H1 (cell line): Measurements from ENCODE around the gene PNCK. TPM values are rescaled to one million over a fixed set of nuclear protein-coding genes. Genes with fewer than 3 reads are reported as not detected.

Experiments used
- CTCF ChIA-PET: fragments of 300-600 bp; sonication (Branson Sonifier 250); formaldehyde crosslinking; loops from one replicate; lab custom pipeline; 2021; ENCODE audit not compliant: partially characterized antibody; lab: Charles Lee
- POLR2A ChIA-PET: fragments of 300-600 bp; sonication (Branson Sonifier 250); formaldehyde crosslinking; loops from one replicate; lab custom pipeline; 2021; ENCODE audit warnings: inconsistent platforms; ENCODE audit not compliant: partially characterized antibody; lab: Charles Lee
- DNase-seq, 2 experiments: peaks; one replicate each; pipeline versions ENCODE4 v3.0.0 to v3.0.0-alpha.2; 2010 to 2022; ENCODE audit warnings: low spot score in 2 of 2, low read depth in 1 of 2, mixed read lengths in 1 of 2
- FAIRE-seq: peaks from 2 replicates; lab custom pipeline; 2011; peaks lifted over from hg19 to GRCh38; lab: Jason Lieb, UNC
- H2AFZ ChIP-seq: 2 replicates; pipeline ENCODE4 v1.8.1; 2012; ENCODE audit warnings: low read length, inconsistent platforms
- H2AK5ac ChIP-seq: 2 replicates; pipeline ENCODE4 v1.6.1; 2013; ENCODE audit warnings: low read depth, low read length
- H2BK120ac ChIP-seq: replicated peaks from 2 replicates; pipeline ENCODE3; 2013; ENCODE audit warnings: low read depth, low read length, inconsistent platforms
- H2BK12ac ChIP-seq: 2 replicates; pipeline ENCODE4 v1.6.1; 2013; ENCODE audit warnings: low read depth, low read length
- H2BK15ac ChIP-seq: 2 replicates; pipeline ENCODE4 v1.6.1; 2013; ENCODE audit warnings: low read length
- H2BK20ac ChIP-seq: 2 replicates; pipeline ENCODE4 v1.6.1; 2013; ENCODE audit warnings: low read length
- H2BK5ac ChIP-seq: 2 replicates; pipeline ENCODE4 v1.6.1; 2013; ENCODE audit warnings: low read depth, low read length
- H3K14ac ChIP-seq: 2 replicates; pipeline ENCODE4 v1.6.1; 2013; ENCODE audit warnings: inconsistent platforms; ENCODE audit not compliant: insufficient read length
- H3K18ac ChIP-seq: 2 replicates; pipeline ENCODE4 v1.6.1; 2013; ENCODE audit warnings: low read length; ENCODE audit errors: extremely low read depth
- H3K23ac ChIP-seq: 2 replicates; pipeline ENCODE4 v1.6.1; 2013; ENCODE audit warnings: inconsistent platforms; ENCODE audit not compliant: insufficient read length
- H3K23me2 ChIP-seq: 2 replicates; pipeline ENCODE4 v1.6.1; 2013; ENCODE audit warnings: low read depth, low read length
- H3K27ac ChIP-seq: 2 replicates; pipeline ENCODE4 v1.6.1; 2011; ENCODE audit warnings: low read depth, low read length, inconsistent platforms
- H3K27me3 ChIP-seq, 4 experiments: replicated peaks in 1 of 4; 1 replicate in 1 of 4; 2 replicates in 3 of 4; pipeline versions ENCODE4 v1.6.1 to v1.8.1; 2011 to 2013; ENCODE audit warnings: low read length in 3 of 4, mild to moderate bottlenecking in 3 of 4, inconsistent platforms in 2 of 4, mixed read lengths in 2 of 4, moderate library complexity in 1 of 4; ENCODE audit not compliant: control insufficient read depth in 3 of 4, insufficient read depth in 3 of 4; ENCODE audit errors: extremely low read depth in 1 of 4
- H3K36me3 ChIP-seq, 4 experiments: 2 replicates each; pipeline versions ENCODE4 v1.6.1 to v1.8.1; 2011 to 2013; ENCODE audit warnings: mild to moderate bottlenecking in 4 of 4, low read length in 3 of 4, moderate library complexity in 2 of 4, control low read depth in 1 of 4, inconsistent platforms in 1 of 4; ENCODE audit not compliant: insufficient read depth in 4 of 4, control insufficient read depth in 2 of 4
- H3K4ac ChIP-seq: replicated peaks from 2 replicates; pipeline ENCODE3; 2013; ENCODE audit warnings: low read length, low read depth, mixed read lengths, inconsistent platforms; ENCODE audit not compliant: insufficient read length
- H3K4me1 ChIP-seq, 4 experiments: replicated peaks in 1 of 4; 1 replicate in 1 of 4; 2 replicates in 3 of 4; pipeline versions ENCODE4 v1.6.1 to v1.8.1; 2011 to 2013; ENCODE audit warnings: low read length in 3 of 4, inconsistent platforms in 2 of 4, mixed read lengths in 1 of 4; ENCODE audit not compliant: insufficient read depth in 4 of 4, control insufficient read depth in 3 of 4
- H3K4me2 ChIP-seq, 2 experiments: 2 replicates each; pipeline versions ENCODE4 v1.6.1 to v1.8.1; 2011 to 2013; ENCODE audit warnings: low read depth in 2 of 2, low read length in 2 of 2, control low read depth in 1 of 2, inconsistent platforms in 1 of 2, mild to moderate bottlenecking in 1 of 2; ENCODE audit not compliant: insufficient read depth in 1 of 2
- H3K4me3 ChIP-seq, 4 experiments: fragments of 200-600, 300-600 bp in 1 of 4; sonication (generic), shearing (Covaris generic), sonication (Bioruptor Twin) in 1 of 4; 2 replicates each; pipeline versions ENCODE4 v1.5.1 to v1.8.1; 2011 to 2016; ENCODE audit warnings: low read length in 4 of 4, low read depth in 3 of 4, control low read depth in 2 of 4, inconsistent platforms in 2 of 4, mild to moderate bottlenecking in 2 of 4, mixed read lengths in 1 of 4, moderate library complexity in 1 of 4; ENCODE audit not compliant: insufficient read depth in 2 of 4; ENCODE audit errors: extremely low read depth in 1 of 4
- H3K56ac ChIP-seq: replicated peaks from 2 replicates; pipeline ENCODE3; 2013; ENCODE audit warnings: low read depth, mild to moderate bottlenecking, mixed read lengths, low read length, inconsistent platforms; ENCODE audit not compliant: insufficient read length
- H3K79me1 ChIP-seq: 2 replicates; pipeline ENCODE4 v1.6.1; 2013; ENCODE audit warnings: low read depth, low read length, control low read depth
- H3K79me2 ChIP-seq, 2 experiments: 2 replicates each; pipeline versions ENCODE4 v1.6.1 to v1.8.1; 2012 to 2013; ENCODE audit warnings: low read length in 2 of 2, mild to moderate bottlenecking in 2 of 2, inconsistent platforms in 1 of 2; ENCODE audit not compliant: insufficient read depth in 2 of 2, control insufficient read depth in 1 of 2
- H3K9ac ChIP-seq, 4 experiments: replicated peaks in 1 of 4; 1 replicate in 1 of 4; 2 replicates in 3 of 4; pipeline versions ENCODE4 v1.6.1 to v1.8.1; 2011 to 2013; ENCODE audit warnings: low read depth in 3 of 4, low read length in 3 of 4, control low read depth in 2 of 4, mild to moderate bottlenecking in 2 of 4, moderate library complexity in 2 of 4, inconsistent platforms in 1 of 4; ENCODE audit errors: extremely low read depth in 1 of 4
- H3K9me3 ChIP-seq, 2 experiments: 2 replicates each; pipeline versions ENCODE4 v1.6.1 to v1.8.1; 2012 to 2013; ENCODE audit warnings: mild to moderate bottlenecking in 2 of 2, moderate library complexity in 2 of 2, control low read depth in 1 of 2, inconsistent platforms in 1 of 2, low read depth in 1 of 2, low read length in 1 of 2, mixed read lengths in 1 of 2; ENCODE audit not compliant: insufficient read depth in 2 of 2
- H4K20me1 ChIP-seq, 2 experiments: replicated peaks in 1 of 2; 2 replicates each; pipeline versions ENCODE3 to v1.8.1; 2011 to 2013; ENCODE audit warnings: inconsistent platforms in 2 of 2, low read length in 2 of 2, mild to moderate bottlenecking in 1 of 2; ENCODE audit not compliant: insufficient read depth in 2 of 2, control insufficient read depth in 1 of 2
- H4K5ac ChIP-seq: 2 replicates; pipeline ENCODE4 v1.6.1; 2013; ENCODE audit warnings: low read length, low read depth, mixed read lengths, inconsistent platforms; ENCODE audit not compliant: insufficient read length
- H4K8ac ChIP-seq: 2 replicates; pipeline ENCODE4 v1.8.0; 2013; ENCODE audit warnings: mild to moderate bottlenecking, moderate library complexity, low read length, inconsistent platforms; ENCODE audit not compliant: insufficient read depth; ENCODE audit errors: extremely low read depth
- H4K91ac ChIP-seq: replicated peaks from 2 replicates; pipeline ENCODE3; 2013; ENCODE audit warnings: low read length, mixed read lengths, inconsistent platforms; ENCODE audit not compliant: insufficient read length
- BACH1 ChIP-seq: IDR thresholded peaks from 2 replicates; pipeline ENCODE4 v1.6.1; 2012; ENCODE audit warnings: low read length, improper control_type of control experiment
- BCL11A ChIP-seq, 2 experiments: IDR thresholded peaks; one replicate each; pipeline ENCODE4 v1.6.1; 2011; ENCODE audit warnings: low read depth in 2 of 2, low read length in 2 of 2, mild to moderate bottlenecking in 2 of 2
- CTBP2 ChIP-seq: IDR thresholded peaks from 2 replicates; pipeline ENCODE4 v1.7.0; 2011; ENCODE audit warnings: borderline replicate concordance, mild to moderate bottlenecking, moderate library complexity, mixed read lengths, low read length; ENCODE audit not compliant: insufficient read depth, insufficient read length
- RXRA ChIP-seq: IDR thresholded peaks from 2 replicates; pipeline ENCODE4 v1.6.1; 2011; ENCODE audit warnings: low read depth, mild to moderate bottlenecking, low read length, moderate library complexity; ENCODE audit not compliant: insufficient read depth
- YY1 ChIP-seq: IDR thresholded peaks from 2 replicates; pipeline ENCODE4 v1.6.1; 2011; ENCODE audit warnings: low read depth, mild to moderate bottlenecking, low read length
- WGBS, 2 experiments: shearing (Covaris generic) in 1 of 2; methylation state at CpG; one replicate each; pipeline versions ENCODE4 v1.1.6 to v1.1.7; 2013 to 2015; ENCODE audit warnings: low lambda C conversion rate in 2 of 2, mixed read lengths in 2 of 2, inconsistent platforms in 1 of 2, low coverage in 1 of 2, missing lambda C conversion rate in 1 of 2; ENCODE audit not compliant: insufficient replicate concordance in 2 of 2, insufficient coverage in 1 of 2, insufficient read length in 1 of 2; ENCODE audit errors: extremely low coverage in 1 of 2, missing lambda C conversion rate in 1 of 2; 5-methylcytosine and 5-hydroxymethylcytosine counted together
- polyA plus RNA-seq, 7 experiments: library from polyadenylated mRNA; depleted of rRNA in 3 of 7; stranded (reverse) in 5 of 7; unstranded in 2 of 7; fragments of >200 nt in 5 of 7; fragments of 200-250 nt in 2 of 7; gene quantifications; 1 replicate in 5 of 7; 2 replicates in 1 of 7; 4 replicates in 1 of 7; pipeline versions ENCODE4 v1.2.1 to v1.2.3, GENCODE V29; 2011 to 2013; ENCODE audit warnings: missing spikeins in 2 of 7, mixed read lengths in 2 of 7
- total RNA-seq: library from RNA; stranded (reverse); fragmentation: NEBNext Ultra II Directional; extraction: Animal tissue kit (Norgen Biotek cat#: 25700); gene quantifications from 2 replicates; pipeline ENCODE4 v1.2.1, GENCODE V29; 2021
- TF ChIP-seq, protein P1 (sequence below): IDR thresholded peaks from 2 replicates; pipeline ENCODE4 v1.6.1; 2012; ENCODE audit warnings: low read length, inconsistent platforms
- TF ChIP-seq, protein P2 (sequence below): IDR thresholded peaks from 2 replicates; pipeline ENCODE4 v1.6.1; 2011; ENCODE audit warnings: low read depth, mild to moderate bottlenecking, low read length; ENCODE audit not compliant: insufficient read depth
- TF ChIP-seq, protein P3 (sequence below): IDR thresholded peaks from 2 replicates; pipeline ENCODE4 v1.6.1; 2012; ENCODE audit warnings: inconsistent platforms

PNCK gene
- total and polyA plus RNA-seq, 2 of the 8 experiments (the other 6 are each of a cell fraction or from before 2014, with no cell fraction given): 6.2 to 6.3 TPM

DNA sequence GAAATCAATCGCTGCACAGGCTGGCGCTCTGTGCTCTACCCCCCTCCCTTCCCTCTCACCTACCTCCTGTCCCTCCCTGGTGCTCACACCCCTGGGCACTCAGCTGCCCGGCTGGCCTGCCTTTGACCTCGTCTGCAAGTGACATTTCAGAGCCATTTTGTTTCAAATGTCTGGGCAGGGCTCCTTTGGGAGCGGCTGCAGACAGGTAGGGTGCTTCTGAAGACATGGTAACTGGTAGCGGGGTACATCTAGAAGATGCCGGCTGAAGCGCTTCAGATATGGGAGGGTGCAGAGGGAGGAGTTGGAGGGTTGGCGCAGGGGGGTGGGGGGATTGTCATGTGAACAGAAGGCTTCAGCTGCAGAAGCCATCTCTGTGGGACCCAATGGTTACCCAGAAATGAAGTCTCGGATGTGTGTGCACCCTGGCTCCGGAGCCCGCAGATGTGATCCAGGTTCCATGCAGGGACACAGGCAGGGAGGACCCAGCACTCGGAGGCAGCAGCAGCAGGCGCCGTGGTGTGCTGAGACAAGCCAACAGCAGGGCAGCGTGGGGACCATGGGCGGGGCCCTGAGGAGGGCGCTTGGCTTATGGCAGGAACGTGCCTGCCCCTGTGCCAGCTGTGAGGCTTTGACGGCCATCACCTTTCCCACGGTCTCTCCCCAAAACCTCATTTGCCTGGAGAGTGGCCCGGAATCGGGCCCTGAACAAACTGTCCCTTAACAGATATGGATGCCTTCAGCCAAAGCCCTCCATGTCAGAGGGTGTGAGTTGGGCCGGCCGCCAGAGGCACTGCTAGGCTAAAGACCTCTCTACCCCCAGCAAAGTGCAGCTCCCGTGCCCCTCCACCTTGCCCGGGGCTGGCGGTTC lies 34.2 kb downstream of the PNCK start:
- H4K8ac ChIP-seq: no peak overlapping the region
- H3K79me2 ChIP-seq: no peaks in the 10 kb centered on the region
- no peak overlapping the region for H3K4me3 ChIP-seq
- no peak overlapping the region for H2BK120ac ChIP-seq
- peaks cover 0 to 6% of the 10 kb centered on the region in 2 experiments for H4K20me1 ChIP-seq
- H2AK5ac ChIP-seq: no peak overlapping the region
- no peak overlapping the region for H3K4ac ChIP-seq
- H2BK12ac ChIP-seq: no peak overlapping the region
- peaks cover 7% of the 10 kb centered on the region; the same call in 1 of the 2 replicates for H3K23me2 ChIP-seq
- no peak overlapping the region for H4K5ac ChIP-seq
- H3K79me1 ChIP-seq: no peaks in the 10 kb centered on the region
- no peak overlapping the region for H3K4me2 ChIP-seq
- no peak overlapping the region for H2BK15ac ChIP-seq
- WGBS, 2 experiments: 91% methylated on average over 9 of the region's 28 CpGs; no CpG with 5 or more reads in 1 of the 2 experiments
- H4K91ac ChIP-seq: no peak overlapping the region
- H3K27ac ChIP-seq: no peak overlapping the region
- no peak overlapping the region for H2BK5ac ChIP-seq
- H3K9me3 ChIP-seq: no peaks in the 10 kb centered on the region; a peak in 1 of 4 replicates
- peaks cover 0 to 16% (median 7%) of the 10 kb centered on the region in 4 experiments; a peak in 5 of 7 replicates for H3K4me1 ChIP-seq
- ChIA-PET POLR2A (interaction anchor here (1.5 kb wide), 1 partner anchor 13 kb away, joined by 3 read pairs; no protein-coding TSS in a partner anchor), CTCF (interaction anchor here (0.6 to 21.6 kb wide), 6 partner anchors 8 to 99 kb away, joined by 3 to 408 read pairs (median 5); partner anchors contain the start of gene DUSP9)
- H3K36me3 ChIP-seq: no peaks in the 10 kb centered on the region
- FAIRE-seq (no peak), DNase-seq (no peak)
- H3K9ac ChIP-seq: no peak overlapping the region
- H2AFZ ChIP-seq: no peak overlapping the region
- H2BK20ac ChIP-seq: no peak overlapping the region
- no peak overlapping the region for H3K23ac ChIP-seq
- no peak overlapping the region for H3K56ac ChIP-seq
- no peak overlapping the region for H3K14ac ChIP-seq
- peaks cover 25 to 38% (median 36%) of the 10 kb centered on the region in 4 experiments for H3K27me3 ChIP-seq
- no peak overlapping the region for H3K18ac ChIP-seq
- TF ChIP-seq RXRA (no peak), YY1 (no peak), CTBP2 (no peak), BCL11A (IDR thresholded peaks at IDR 0.05; ENCODE audit: low read depth in 2 of 2, low read length in 2 of 2) (no peak), BACH1 (no peak)
- TF ChIP-seq, protein P1, sequence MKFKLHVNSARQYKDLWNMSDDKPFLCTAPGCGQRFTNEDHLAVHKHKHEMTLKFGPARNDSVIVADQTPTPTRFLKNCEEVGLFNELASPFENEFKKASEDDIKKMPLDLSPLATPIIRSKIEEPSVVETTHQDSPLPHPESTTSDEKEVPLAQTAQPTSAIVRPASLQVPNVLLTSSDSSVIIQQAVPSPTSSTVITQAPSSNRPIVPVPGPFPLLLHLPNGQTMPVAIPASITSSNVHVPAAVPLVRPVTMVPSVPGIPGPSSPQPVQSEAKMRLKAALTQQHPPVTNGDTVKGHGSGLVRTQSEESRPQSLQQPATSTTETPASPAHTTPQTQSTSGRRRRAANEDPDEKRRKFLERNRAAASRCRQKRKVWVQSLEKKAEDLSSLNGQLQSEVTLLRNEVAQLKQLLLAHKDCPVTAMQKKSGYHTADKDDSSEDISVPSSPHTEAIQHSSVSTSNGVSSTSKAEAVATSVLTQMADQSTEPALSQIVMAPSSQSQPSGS: no peak
- TF ChIP-seq, protein P2, sequence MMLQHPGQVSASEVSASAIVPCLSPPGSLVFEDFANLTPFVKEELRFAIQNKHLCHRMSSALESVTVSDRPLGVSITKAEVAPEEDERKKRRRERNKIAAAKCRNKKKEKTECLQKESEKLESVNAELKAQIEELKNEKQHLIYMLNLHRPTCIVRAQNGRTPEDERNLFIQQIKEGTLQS: no peak
- TF ChIP-seq, protein P3, sequence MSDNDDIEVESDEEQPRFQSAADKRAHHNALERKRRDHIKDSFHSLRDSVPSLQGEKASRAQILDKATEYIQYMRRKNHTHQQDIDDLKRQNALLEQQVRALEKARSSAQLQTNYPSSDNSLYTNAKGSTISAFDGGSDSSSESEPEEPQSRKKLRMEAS: no peak
